Myocyte (in vitro differentiated cells): ENCODE data around the gene WWOX. TPM values are rescaled to one million over a fixed set of nuclear protein-coding genes. Genes with fewer than 3 reads are reported as not detected.

Source experiments
- DNase-seq: peaks from one replicate; pipeline ENCODE4 v3.0.0-alpha.2; 2012; ENCODE audit warnings: low read depth
- total RNA-seq: library from RNA; depleted of rRNA; stranded (reverse); fragments of >200 nt; gene quantifications from 2 replicates; pipeline ENCODE4 v1.2.3, GENCODE V29; 2014

Gene WWOX
- total RNA-seq, 1 donor from 2014 or later, result 12.5 TPM

GRCh38 chr16:78220571-78220970 lies 121.1 kb downstream of the WWOX start:
- no peak for DNase-seq

- no peak for DNase-seq
These were observed 122.4 kb downstream of the WWOX start for GRCh38 chr16:78221892-78222291.

GRCh38 chr16:78224342-78224741 lies 124.9 kb downstream of the WWOX start:
- no peak for DNase-seq

- no peak for DNase-seq
These were observed 126.5 kb downstream of the WWOX start for GRCh38 chr16:78225919-78226318.

GRCh38 chr16:78227855-78228254 lies 128.4 kb downstream of the WWOX start:
- no peak for DNase-seq

GRCh38 chr16:78228704-78229103 lies 129.2 kb downstream of the WWOX start:
- no peak for DNase-seq

- peak; percentile 33 for DNase-seq
These were observed 131.4 kb downstream of the WWOX start for GRCh38 chr16:78230832-78231231.

- DNase-seq, result peak; percentile 79
These were observed 135.8 kb downstream of the WWOX start for GRCh38 chr16:78235168-78235800.

- DNase-seq, result no peak
These were observed 136.4 kb downstream of the WWOX start for GRCh38 chr16:78235876-78236275.

- no peak for DNase-seq
These were observed 138.4 kb downstream of the WWOX start for GRCh38 chr16:78237841-78238240.

GRCh38 chr16:78240459-78241222 lies 141.2 kb downstream of the WWOX start:
- no peak for DNase-seq

- DNase-seq, result no peak
These were observed 142.8 kb downstream of the WWOX start for GRCh38 chr16:78242239-78242630.

GRCh38 chr16:78244131-78244895 lies 144.9 kb downstream of the WWOX start:
- DNase-seq, result no peak

- DNase-seq, result no peak
These were observed 147.1 kb downstream of the WWOX start for GRCh38 chr16:78246559-78246958.

GRCh38 chr16:78249056-78249455 lies 149.6 kb downstream of the WWOX start:
- DNase-seq, result no peak

- DNase-seq, result no peak
These were observed 150.4 kb downstream of the WWOX start for GRCh38 chr16:78249832-78250231.

- no peak for DNase-seq
These were observed 151.7 kb downstream of the WWOX start for GRCh38 chr16:78251115-78251514.

- DNase-seq, result no peak
These were observed 153.3 kb downstream of the WWOX start for GRCh38 chr16:78252757-78253156.

GRCh38 chr16:78254841-78255240 lies 155.4 kb downstream of the WWOX start:
- no peak for DNase-seq

- DNase-seq, result no peak
These were observed 157.4 kb downstream of the WWOX start for GRCh38 chr16:78256686-78257375.

GRCh38 chr16:78257376-78257728 lies 157.9 kb downstream of the WWOX start:
- no peak for DNase-seq
